B cell (primary cell): ENCODE measurements around the gene GRK6. TPM values are rescaled to one million over a fixed set of nuclear protein-coding genes. Genes with fewer than 3 reads are reported as not detected.

Experiments used
- ATAC-seq: fragments of 200-7000 bp; cut with Tn5 transposase; one replicate; pipeline ENCODE4 v1.10.0; 2021; ENCODE audit warnings: low read depth, mild to moderate bottlenecking, moderate number of reproducible peaks, moderate library complexity
- CTCF ChIA-PET: fragments of 350-600 bp; sonication (Branson Sonifier 250); formaldehyde crosslinking; loops from one replicate; lab custom pipeline; 2021; ENCODE audit warnings: antibody characterized with exemption, inconsistent platforms; lab: Charles Lee
- POLR2A ChIA-PET: fragments of 350-600 bp; sonication (Branson Sonifier 250); formaldehyde crosslinking; loops from one replicate; lab custom pipeline; 2021; ENCODE audit warnings: antibody characterized with exemption; lab: Charles Lee
- DNase-seq: peaks from one replicate; pipeline ENCODE4 v3.0.0; 2013
- H2AFZ ChIP-seq: 2 replicates; pipeline ENCODE4 v1.6.1; 2012; ENCODE audit warnings: mild to moderate bottlenecking, low read depth, low read length; ENCODE audit not compliant: insufficient read depth, poor library complexity, severe bottlenecking
- H3K27ac ChIP-seq, 2 donors: 1 replicate in 1 of 2; 2 replicates in 1 of 2; pipeline ENCODE4 v1.5.1; 2012 to 2013; ENCODE audit warnings: low read length in 2 of 2, mild to moderate bottlenecking in 2 of 2, moderate library complexity in 1 of 2
- H3K27me3 ChIP-seq, 4 experiments: fragments of 200-600 bp in 1 of 4; sonication (generic) in 1 of 4; replicated peaks in 1 of 4; 1 replicate in 2 of 4; 2 replicates in 2 of 4; pipeline versions ENCODE4 v1.6.1 to v1.7.0; 2013 to 2016; ENCODE audit warnings: low read length in 3 of 4, mild to moderate bottlenecking in 2 of 4, mixed read lengths in 1 of 4, moderate library complexity in 1 of 4; ENCODE audit not compliant: insufficient read depth in 4 of 4, control insufficient read depth in 3 of 4; ENCODE audit errors: control extremely low read depth in 1 of 4
- H3K36me3 ChIP-seq, 2 experiments: replicated peaks in 1 of 2; 1 replicate in 1 of 2; 2 replicates in 1 of 2; pipeline versions ENCODE4 v1.6.1 to v1.7.1; 2013; ENCODE audit warnings: low read length in 1 of 2; ENCODE audit not compliant: insufficient read depth in 2 of 2, control insufficient read depth in 1 of 2; ENCODE audit errors: control extremely low read depth in 1 of 2, extremely low read depth in 1 of 2
- H3K4me1 ChIP-seq, 2 donors: fragments of 200-600 bp in 1 of 2; sonication (generic) in 1 of 2; 1 replicate in 1 of 2; 2 replicates in 1 of 2; pipeline versions ENCODE4 v1.5.1 to v1.6.1; 2013 to 2017; ENCODE audit warnings: low read length in 2 of 2; ENCODE audit not compliant: control insufficient read depth in 2 of 2, insufficient read depth in 2 of 2
- H3K4me2 ChIP-seq: replicated peaks from 2 replicates; pipeline ENCODE3; 2012; ENCODE audit warnings: mild to moderate bottlenecking, low read depth, low read length; ENCODE audit not compliant: poor library complexity, severe bottlenecking
- H3K4me3 ChIP-seq, 5 experiments: fragments of 200-600 bp in 1 of 5; sonication (generic) in 1 of 5; 1 replicate in 3 of 5; 2 replicates in 2 of 5; pipeline versions ENCODE4 v1.5.1 to v1.7.0; 2011 to 2016; ENCODE audit warnings: low read length in 4 of 5, mild to moderate bottlenecking in 4 of 5, low read depth in 2 of 5, control low read depth in 1 of 5, moderate library complexity in 1 of 5; ENCODE audit not compliant: insufficient read depth in 1 of 5; ENCODE audit errors: control extremely low read depth in 1 of 5, extremely low read depth in 1 of 5
- H3K79me2 ChIP-seq: fragments of 200-600 bp; sonication (generic); one replicate; pipeline ENCODE4 v1.6.0; 2016; ENCODE audit warnings: low read length; ENCODE audit not compliant: control insufficient read depth, insufficient read depth
- H3K9ac ChIP-seq: fragments of 200-600 bp; sonication (generic); 2 replicates; pipeline ENCODE4 v1.6.1; 2017; ENCODE audit warnings: mild to moderate bottlenecking, low read length, moderate library complexity
- H3K9me3 ChIP-seq, 3 donors: one replicate each; pipeline versions ENCODE4 v1.6.1 to v1.7.1; 2013; ENCODE audit warnings: low read length in 2 of 3; ENCODE audit not compliant: control insufficient read depth in 2 of 3, insufficient read depth in 1 of 3; ENCODE audit errors: control extremely low read depth in 1 of 3
- H4K20me1 ChIP-seq: 2 replicates; pipeline ENCODE4 v1.6.0; 2012; ENCODE audit warnings: mild to moderate bottlenecking, low read length; ENCODE audit not compliant: insufficient read depth, control insufficient read depth, poor library complexity, severe bottlenecking
- H3K27ac Mint-ChIP-seq: one replicate; pipeline ENCODE4 v1.8.0; 2021; ENCODE audit warnings: mixed read lengths
- H3K27me3 Mint-ChIP-seq: one replicate; pipeline ENCODE4 v1.8.0; 2021; ENCODE audit warnings: mixed read lengths
- H3K4me1 Mint-ChIP-seq: one replicate; pipeline ENCODE4 v1.8.0; 2021; ENCODE audit warnings: mixed read lengths
- H3K4me3 Mint-ChIP-seq: one replicate; pipeline ENCODE4 v1.8.0; 2021; ENCODE audit warnings: mixed read lengths
- H3K9me3 Mint-ChIP-seq: one replicate; pipeline ENCODE4 v1.8.0; 2022; ENCODE audit warnings: mixed read lengths; ENCODE audit not compliant: insufficient read depth
- CTCF ChIP-seq: fragments of 200-600 bp; IDR thresholded peaks from one replicate; pipeline ENCODE4 v1.8.0; 2022; ENCODE audit warnings: antibody characterized with exemption, mild to moderate bottlenecking
- EZH2 ChIP-seq: IDR thresholded peaks from 2 replicates; pipeline ENCODE4 v1.6.1; 2012; ENCODE audit warnings: borderline replicate concordance, low read depth, mild to moderate bottlenecking, moderate library complexity, low read length; ENCODE audit not compliant: insufficient read depth, poor library complexity, severe bottlenecking
- WGBS: methylation state at CpG from one replicate; pipeline ENCODE4 v1.1.5; 2013; ENCODE audit warnings: missing lambda C conversion rate; ENCODE audit not compliant: insufficient coverage; 5-methylcytosine and 5-hydroxymethylcytosine counted together
- intact Hi-C: fragments of 100-400 bp; cut with micrococcal nuclease; formaldehyde crosslinking; loops from one replicate; pipeline ENCODE4 v1.10.0; 2022
- polyA plus RNA-seq: library from polyadenylated mRNA; depleted of rRNA; stranded (reverse); fragments of >200 nt; gene quantifications from 2 replicates; pipeline ENCODE4 v1.2.3, GENCODE V29; 2012
- total RNA-seq, 2 donors: library from RNA; stranded (reverse); fragments of 120-200 nt in 1 of 2; gene quantifications; 1 replicate in 1 of 2; 2 replicates in 1 of 2; pipeline versions ENCODE4 v1.2.3 to v1.2.4, GENCODE V29; 2013 to 2022

GRK6 gene
- total and polyA plus RNA-seq, 2 donors (not counting 1 experiment from before 2014, with no cell fraction given) = 155 to 173 TPM

- H3K36me3 ChIP-seq = peaks cover 4 to 94% of the 10 kb centered on the region in 2 experiments
- H4K20me1 ChIP-seq = peaks cover 92% of the 10 kb centered on the region
- H3K4me3 Mint-ChIP-seq = no peak overlapping the region
- no peak overlapping the region for H3K27ac ChIP-seq
- H3K4me1 Mint-ChIP-seq = peaks cover 37% of the 10 kb centered on the region
- POLR2A ChIA-PET = interaction anchor here (1.0 to 2.2 kb wide), 3 partner anchors 8 to 14 kb away, joined by 5 to 9 read pairs (median 8); partner anchors contain the start of gene PRR7
- no peak for ATAC-seq
- peak overlapping the region; percentile 20 for H3K27ac Mint-ChIP-seq
- H3K4me3 ChIP-seq = no peak overlapping the region
- peaks cover 51% of the 10 kb centered on the region for H3K79me2 ChIP-seq
- H3K4me1 ChIP-seq = peaks cover 24 to 44% of the 10 kb centered on the region in 2 donors
- H3K9ac ChIP-seq = no peak overlapping the region
- H3K4me2 ChIP-seq = no peak overlapping the region
- CTCF ChIA-PET = interaction anchor here (1.4 to 2.0 kb wide), 3 partner anchors 16 to 65 kb away, joined by 3 to 6 read pairs (median 5); no protein-coding TSS in a partner anchor
- DNase-seq = no peak
- no peak for TF ChIP-seq EZH2
- TF ChIP-seq CTCF = no peak
- WGBS = 99% methylated on average over 31 of the region's 37 CpGs
- no peaks in the 10 kb centered on the region for H3K9me3 ChIP-seq
- intact Hi-C loops = no loop called here
- no peaks in the 10 kb centered on the region for H3K27me3 Mint-ChIP-seq
- no peaks in the 10 kb centered on the region for H3K9me3 Mint-ChIP-seq
- no peaks in the 10 kb centered on the region for H3K27me3 ChIP-seq
- no peak overlapping the region for H2AFZ ChIP-seq
Observed at GRCh38 chr5:177435847-177436536, 9.5 kb downstream of the GRK6 start.

DNA sequence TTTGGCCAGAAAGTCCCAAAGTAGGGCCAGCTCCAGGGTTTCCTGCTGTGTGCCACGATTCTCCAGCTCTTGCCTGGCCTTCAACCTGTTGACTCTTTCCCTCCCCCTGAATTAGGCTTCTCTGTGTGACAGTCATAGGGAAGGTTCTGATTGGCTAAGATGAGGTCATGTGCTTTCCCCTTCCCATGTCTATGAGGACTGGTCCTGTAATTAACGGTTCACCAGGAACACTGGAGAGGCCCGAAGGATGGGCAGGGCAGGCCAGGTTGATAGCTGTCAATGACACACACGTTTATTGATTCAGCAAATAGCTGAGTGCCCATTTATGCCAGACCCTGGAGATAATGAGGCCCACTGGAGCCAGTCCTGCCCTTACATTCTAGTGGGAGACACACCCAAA lies 11.1 kb downstream of the GRK6 start:
- peak overlapping the region in 1 of 2 donors; percentile 4 for H3K27ac ChIP-seq
- H4K20me1 ChIP-seq = peaks cover 98% of the 10 kb centered on the region
- H3K27me3 ChIP-seq = no peaks in the 10 kb centered on the region
- H2AFZ ChIP-seq = no peak overlapping the region
- ChIA-PET CTCF (interaction anchor here (0.9 to 12.6 kb wide), 5 partner anchors 9 to 64 kb away, joined by 3 to 143 read pairs (median 5); partner anchors contain the start of gene GRK6), POLR2A (interaction anchor here (1.2 to 2.2 kb wide), 3 partner anchors 9 to 13 kb away, joined by 3 to 8 read pairs (median 5); partner anchors contain the start of gene PRR7)
- DNase-seq (no peak), ATAC-seq (no peak)
- TF ChIP-seq CTCF = no peak
- TF ChIP-seq EZH2 = no peak
- no peak overlapping the region for H3K4me2 ChIP-seq
- H3K4me1 ChIP-seq = peaks cover 8 to 27% of the 10 kb centered on the region in 2 donors
- H3K9me3 ChIP-seq = no peaks in the 10 kb centered on the region
- Mint-ChIP-seq H3K27me3 (no peaks in the 10 kb centered on the region), H3K4me1 (peaks cover 26% of the 10 kb centered on the region), H3K27ac (peak overlapping the region; percentile 41), H3K9me3 (no peaks in the 10 kb centered on the region), H3K4me3 (no peak overlapping the region)
- H3K4me3 ChIP-seq = no peak overlapping the region
- peaks cover 47% of the 10 kb centered on the region for H3K79me2 ChIP-seq
- no peak overlapping the region for H3K9ac ChIP-seq
- 94% methylated on average over 3 of the region's 4 CpGs for WGBS
- H3K36me3 ChIP-seq = peaks cover 4 to 96% of the 10 kb centered on the region in 2 experiments
- intact Hi-C loops = no loop called here
